HTERT RPE-1 (cell line): Measurements from ENCODE around the gene SGSH.
"Not testable (repeated sequence)": the region's sequence is repeated elsewhere in the genome, so short reads cannot be mapped to it uniquely, and the experiment has no call there.

Experiments used
- in situ Hi-C: fragments of 300-500 bp; cut with MboI; formaldehyde crosslinking; loops from 4 replicates; pipeline ENCODE4 v1.14.3; 2020; ENCODE audit warnings: low sequenced_read_pairs

Gene SGSH

DNA sequence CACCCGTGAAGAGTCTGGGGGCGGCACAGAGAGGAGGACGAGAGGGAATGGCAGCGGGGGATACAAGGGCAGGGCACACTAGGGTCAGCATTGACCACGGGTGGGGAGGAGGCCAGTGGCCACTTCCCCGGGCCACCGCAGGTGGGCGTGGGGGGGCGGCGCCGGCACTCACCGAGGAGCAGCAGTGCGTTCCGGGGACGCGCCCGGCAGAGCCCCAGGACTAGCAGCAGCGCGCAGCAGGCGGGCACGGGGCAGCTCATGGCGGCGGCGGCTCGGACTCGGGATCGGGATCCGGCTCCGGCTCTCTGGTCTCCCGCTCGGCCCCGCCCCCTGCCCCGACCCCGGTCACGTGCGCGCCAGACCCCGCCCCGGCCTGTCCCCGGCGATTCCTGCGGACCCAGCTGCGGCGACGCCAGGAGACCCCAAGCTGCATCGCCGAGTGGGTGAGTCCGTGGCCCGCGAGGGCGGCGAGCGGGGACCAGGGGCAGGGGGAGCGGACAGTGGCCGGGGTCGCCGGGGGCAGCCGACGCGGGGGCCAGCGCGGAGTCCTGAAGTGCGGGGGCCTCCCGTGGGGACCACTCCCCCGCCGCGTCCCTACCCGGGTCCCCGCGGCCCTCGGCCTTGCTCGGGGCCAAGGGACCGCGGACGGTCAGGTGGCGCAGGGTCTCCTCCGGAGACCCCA lies at the start of gene SGSH, which contains the start of gene SLC26A11:
Gene SGSH, minus strand, starts transcription at position 280 of the 682 bp plus-strand sequence. Its CDS starts 20 bp downstream, at position 260.
Gene SLC26A11, plus strand, starts transcription at position 374 of the 682 bp plus-strand sequence. CDS start 1,134 bp downstream, outside the sequence.
- in situ Hi-C loops, result no loop called here

DNA sequence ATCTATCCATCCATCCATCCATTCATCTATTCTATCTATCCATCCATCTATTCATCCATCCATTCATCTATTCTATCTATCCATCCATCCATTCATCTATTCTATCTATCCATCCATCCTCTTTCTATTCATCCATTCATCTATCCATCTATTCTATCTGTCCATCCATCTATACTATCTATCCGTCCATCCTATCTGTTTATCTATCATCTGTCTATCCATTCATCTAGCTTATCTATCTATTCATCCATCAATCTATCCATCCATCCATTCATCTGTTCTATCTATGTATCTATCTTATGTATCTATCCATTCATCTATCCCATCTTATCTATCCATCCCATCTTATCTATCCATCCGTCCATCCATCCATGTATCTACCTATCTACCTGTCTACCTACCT lies 49.3 kb upstream of the SGSH start:
- in situ Hi-C loops, result no loop called here

DNA sequence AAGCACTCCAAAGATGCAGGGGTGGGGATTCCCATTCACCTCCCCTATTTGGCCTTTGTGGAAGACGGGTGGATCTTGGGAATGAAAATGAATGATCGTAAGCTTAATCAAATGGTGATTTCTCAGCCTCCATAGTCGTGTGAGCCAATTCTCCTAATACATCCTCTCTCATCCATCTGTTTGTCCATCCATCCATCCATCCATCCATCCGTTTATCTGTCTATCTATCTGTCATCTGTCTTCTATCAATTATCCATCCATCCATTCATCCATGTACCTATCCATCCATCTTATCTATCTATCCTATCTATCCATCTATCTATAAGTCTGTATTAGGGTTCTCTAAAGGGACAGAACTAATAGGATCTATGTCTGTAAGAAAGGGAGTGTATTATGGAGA lies 48.3 kb upstream of the SGSH start:
- in situ Hi-C loops, result no loop called here

DNA sequence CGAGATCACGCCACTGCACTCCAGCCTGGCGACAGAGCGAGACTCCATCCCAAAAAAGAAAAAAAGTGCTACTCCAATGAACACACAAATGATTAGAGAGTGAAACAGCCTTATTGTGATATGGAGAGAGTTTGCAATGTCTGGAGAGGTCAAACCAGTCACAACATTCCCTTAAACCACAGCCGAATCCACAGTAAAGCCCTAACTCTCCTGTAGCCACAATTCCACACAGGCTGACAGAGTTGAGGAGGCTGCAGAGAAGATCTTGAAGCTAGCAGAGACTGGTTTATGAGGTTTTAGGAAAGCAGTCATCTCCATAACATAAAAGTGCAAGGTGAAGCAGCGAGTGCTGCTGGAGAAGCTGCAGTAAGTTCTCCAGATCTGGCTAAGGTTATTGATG lies 47.3 kb upstream of the SGSH start:
- in situ Hi-C loops, result no loop called here

DNA sequence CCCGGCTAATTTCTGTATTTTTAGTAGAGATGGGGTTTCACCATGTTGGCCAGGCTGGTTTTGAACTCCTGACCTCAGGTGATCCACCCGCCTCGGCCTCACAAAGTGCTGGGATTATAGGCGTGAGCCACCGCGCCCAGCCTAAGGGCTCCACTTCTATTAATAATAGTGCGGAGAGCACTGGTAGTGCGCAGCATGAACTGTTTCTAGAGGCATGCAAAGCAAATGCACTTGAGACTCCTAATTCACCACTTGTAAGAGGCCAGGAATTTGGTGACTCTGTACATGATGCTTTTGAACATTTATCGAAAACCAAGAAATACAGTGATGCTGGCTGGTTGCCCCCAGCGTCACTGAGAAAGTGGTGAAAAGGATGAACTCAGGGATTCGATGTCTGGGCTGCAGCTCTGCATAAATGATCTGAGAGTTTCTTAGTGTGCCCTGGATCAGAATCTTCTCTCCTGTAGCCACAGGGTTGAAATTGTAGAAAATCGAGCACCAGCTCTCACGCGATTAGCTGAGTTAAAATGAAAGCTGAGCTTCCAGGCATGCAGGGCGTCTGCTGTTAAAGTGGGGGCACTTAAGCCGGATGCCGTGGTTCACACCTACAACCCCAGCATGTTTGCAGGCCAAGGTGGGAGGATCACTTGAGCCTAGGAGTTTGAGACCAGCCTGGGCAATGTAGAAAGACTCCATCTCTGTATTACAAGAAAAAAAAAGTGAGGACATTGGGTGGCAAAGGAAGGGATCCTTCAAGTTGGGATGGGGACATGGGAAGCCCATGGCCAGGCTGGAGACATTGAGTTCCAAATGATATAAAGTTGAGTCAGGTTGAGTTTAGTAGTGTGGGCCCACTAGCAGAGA lies 45.3 kb upstream of the SGSH start:
- in situ Hi-C loops, result no loop called here

DNA sequence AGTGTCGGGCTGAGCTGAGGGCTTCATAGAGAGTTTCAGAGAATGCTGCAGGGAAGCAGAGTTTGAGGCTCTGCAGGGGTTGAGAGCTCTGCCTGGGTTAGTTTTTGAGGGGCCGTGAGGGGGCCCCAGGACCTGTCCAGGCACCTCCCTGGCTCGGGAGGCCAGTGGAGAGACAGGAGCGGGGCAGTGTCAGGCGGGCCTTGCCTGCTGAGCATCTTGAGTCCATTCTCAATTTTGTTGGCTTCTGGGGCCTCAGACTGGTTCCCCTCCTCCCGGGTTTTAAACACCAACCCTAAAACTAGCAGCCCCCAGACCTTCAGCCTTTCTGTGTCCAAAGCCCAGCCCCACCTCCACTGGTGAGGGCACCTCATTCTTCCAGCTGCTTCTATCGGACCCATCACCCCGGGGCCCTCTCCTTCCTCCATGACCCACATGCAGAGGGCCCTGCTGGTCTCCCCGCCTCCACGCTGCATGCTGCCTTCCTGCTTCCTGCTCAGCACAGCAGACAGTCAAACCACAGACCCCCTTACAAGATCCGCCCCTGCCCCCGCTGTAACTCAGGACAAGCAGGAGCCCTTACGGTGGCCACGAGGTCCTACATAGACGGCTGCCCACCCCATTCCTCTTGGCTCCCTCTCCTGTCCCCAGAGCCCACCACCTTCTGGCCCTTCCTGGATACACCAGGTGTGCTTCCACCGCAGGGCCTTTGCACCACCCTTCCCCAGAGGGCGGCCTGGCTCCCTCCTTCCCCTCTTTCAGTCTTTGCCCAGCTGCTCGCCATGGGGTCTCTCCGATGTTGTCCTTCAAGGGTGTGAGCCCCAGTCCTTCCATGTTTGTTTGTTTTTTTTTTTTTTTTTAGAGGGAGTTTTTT lies 44.3 kb upstream of the SGSH start:
- in situ Hi-C loops, result no loop called here

DNA sequence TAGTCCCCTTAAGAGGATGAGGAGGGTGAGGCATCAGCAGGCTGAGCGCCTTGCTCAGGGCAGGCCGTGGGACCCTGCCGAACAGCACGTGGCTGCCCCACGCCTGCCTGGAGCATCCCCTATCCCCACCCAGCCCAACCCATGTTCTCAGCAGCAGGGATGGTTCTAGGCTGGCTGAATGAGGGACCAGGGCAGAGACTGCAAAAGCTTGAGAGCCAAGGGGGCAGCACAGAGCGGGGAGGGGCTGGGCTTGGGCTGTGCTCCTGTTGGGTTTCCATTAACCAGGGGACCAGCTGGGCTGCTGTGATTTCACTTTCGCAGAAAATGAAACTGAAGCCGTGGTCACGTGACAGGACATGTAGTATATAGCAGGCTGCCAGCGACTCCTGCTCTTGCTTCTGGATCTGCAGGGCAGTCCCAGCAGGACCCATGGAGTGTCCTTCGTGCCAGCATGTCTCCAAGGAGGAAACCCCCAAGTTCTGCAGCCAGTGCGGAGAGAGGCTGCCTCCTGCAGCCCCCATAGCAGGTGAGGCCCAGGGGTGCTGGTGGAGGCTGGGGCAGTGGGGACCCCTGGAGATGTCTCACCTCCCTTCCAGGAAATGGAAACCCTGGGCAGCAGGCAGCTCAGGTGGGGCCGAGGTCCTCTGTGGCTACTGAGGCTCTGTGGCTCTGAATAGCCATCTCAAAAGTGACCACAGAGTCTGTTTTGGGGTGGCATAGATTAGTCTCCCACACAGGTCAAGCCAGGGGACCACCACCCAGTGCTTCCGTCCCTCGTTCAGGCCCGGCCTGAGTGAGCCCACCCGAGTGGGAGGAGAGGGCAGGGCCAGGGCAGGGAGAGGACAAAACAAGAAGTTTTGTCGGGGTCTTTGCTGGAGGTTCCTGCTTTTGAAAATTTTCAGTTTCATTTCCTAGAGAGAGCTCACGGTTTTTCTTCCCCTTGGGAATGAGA lies 43.4 kb upstream of the SGSH start:
- in situ Hi-C loops, result no loop called here

DNA sequence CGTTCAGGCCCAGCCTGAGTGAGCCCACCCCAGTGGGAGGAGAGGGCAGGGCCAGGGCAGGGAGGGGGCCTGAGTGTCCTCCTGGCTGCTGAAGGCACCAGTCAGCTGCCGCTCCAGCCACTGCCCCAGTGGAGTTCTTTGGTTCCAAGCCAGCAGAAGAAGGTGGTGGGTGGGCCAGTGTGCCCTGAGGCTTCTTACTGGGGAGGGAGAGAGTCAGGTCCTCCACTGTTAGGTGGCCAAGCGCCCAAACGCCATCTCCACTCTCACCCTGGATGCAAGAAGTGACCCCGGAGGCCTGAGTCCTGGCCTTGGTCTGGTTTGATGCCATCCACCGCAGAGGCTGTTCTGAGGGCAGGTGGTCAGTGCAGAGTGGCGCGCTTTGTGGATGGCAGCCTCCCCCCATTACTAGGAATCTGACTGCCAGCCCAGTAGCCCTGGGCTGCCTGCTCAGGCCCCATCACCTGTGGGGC lies 42.7 kb upstream of the SGSH start:
- in situ Hi-C loops, result no loop called here

DNA sequence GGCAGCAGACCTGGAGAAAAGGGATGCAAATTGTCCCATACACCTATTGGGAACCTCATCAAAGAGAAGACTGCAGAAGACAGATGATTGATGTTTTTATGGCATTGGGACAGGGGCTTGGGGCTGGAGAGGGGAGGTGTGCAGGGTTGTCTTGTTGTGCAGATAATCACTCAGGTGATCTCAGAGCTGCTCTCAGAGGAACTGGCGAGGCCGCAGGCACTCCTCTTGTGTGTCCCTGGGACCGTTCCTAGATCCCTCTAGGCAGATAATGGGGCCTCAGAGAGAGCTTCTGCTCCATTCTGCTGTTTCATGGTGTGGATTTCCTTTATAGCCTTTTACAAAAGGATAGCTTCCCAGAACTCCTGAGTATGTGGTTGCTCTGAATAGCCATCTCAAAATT lies 42.2 kb upstream of the SGSH start:
- in situ Hi-C loops, result no loop called here

DNA sequence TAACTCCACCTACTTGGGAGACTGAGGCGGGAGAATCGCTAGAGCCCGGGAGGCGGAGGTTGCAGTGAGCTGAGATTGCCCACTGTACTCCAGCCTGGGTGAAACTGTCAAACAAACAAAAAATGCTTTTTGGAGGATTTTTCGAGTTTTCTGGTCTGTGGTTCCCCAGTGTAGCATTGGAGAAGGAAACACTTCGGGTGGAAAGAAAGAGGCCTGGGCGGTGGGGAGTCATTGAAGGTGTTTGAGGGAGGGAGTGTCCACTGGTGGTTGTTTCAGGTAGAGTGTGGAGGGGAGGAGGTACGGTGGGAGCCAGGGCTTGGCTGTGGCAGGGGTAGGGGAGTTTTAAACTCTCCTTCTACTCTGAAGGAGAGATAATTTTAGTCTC lies 41.8 kb upstream of the SGSH start:
- in situ Hi-C loops, result no loop called here

DNA sequence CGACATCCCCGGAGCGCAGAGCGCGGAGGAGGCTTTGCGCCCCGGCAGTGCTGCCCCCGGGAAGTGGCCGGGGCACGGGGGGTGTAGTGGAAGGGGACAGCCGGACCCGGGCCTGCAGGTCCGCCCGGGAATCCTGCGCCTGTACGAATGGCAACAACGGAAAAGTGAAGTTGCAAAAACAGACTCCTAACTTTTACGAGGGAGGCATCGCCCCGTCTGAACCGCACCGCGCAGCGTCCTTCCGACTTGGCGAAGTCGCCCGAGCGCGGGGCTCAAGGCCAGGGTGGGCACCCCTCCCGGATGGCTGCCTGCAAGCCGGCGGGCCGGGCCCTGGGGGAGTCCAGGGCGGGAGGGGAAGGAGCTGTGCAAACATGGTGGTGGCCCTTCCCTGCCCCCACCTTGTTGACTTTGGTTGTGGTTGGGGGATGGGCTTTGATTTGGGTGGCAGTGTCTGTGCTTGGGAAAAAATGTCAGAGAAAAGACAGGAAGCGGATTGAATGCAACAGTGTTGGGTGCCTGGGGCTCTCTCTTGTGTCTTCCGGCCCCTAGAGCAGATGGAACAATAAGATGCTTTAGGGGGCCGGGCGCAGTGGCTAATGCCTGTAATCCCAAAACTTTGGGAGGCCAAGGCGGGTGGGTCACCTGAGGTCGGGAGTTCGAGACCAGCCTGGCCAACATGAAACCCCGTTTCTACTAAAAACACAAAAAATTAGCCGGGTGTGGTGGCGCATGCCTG lies 41.2 kb upstream of the SGSH start:
- in situ Hi-C loops, result no loop called here

DNA sequence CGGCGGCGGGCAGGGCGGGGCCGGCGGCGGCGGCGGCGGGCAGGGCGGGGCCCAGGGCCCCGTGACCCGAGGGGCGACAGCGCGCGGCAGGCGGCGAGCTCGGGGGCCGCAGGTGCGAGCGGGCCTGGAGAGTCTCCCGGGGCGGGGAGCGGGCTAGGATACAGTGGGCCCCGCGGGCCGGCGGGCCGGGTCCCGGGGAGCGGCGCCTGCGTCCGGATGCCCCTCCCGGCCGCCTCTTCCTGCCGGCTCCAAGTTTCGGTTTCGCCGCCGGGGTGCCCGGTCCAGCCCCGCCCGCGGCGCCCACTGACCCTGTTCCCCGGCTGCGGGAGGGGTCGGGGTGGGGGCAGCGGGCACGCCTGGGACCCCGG lies 40.6 kb upstream of the SGSH start, which contains the start of gene RNF213:
Gene RNF213, plus strand, starts transcription at position 62 of the 368 bp plus-strand sequence. CDS start 2,830 bp downstream, outside the sequence.
- in situ Hi-C loops, result no loop called here

DNA sequence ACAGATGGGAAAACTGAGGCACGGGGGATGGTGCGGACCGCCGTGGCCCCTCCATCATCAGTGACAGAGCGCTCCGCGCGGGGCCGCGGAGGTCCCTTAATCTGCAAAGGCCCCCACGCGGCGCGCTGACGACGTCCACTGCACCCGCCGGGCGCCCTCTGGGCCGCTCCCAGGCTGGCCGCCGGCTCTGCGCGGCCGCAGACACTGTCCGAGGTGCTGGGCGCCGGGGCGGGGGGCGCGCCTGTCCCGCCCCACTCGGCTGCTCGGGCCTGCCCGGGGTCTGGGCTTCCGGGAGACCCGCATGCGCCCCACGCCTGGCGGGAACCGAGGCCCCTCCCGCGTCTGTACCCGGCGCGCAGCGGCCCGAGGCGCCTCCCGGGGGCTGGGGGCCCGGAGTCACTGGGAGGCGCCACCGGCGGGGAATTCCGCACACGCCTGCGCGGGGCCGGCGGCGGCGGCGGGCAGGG lies 40.0 kb upstream of the SGSH start:
- in situ Hi-C loops, result no loop called here

DNA sequence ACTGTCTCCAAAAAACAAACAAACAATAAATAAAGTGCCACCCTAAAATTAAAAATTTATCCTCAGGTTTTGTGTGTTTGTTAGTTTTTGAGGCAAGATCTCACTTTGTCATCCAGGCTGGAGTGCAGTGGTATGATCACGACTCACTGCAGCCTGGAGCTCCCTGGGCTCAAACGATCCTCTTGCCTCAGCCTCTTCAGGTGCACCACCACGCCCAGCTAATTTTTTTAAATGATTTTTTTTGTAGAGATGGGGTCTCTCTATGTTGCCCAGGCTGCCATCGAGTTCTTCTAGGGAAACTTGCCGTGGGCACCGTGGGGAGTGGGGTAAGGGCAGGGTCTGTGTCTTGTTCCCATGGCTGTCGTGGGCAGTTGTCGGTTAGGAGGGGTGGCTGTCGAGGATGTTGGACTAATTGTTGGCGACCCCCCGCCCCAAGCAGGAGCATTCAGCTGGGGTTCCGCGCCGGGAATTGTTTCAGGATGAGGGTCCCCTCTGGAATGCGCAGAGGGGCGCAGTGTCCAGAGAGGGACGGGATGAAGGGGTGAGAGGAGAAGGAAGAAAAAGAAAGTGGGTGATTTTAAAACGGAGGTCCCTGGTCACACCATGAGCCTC lies 39.4 kb upstream of the SGSH start:
- in situ Hi-C loops, result no loop called here

DNA sequence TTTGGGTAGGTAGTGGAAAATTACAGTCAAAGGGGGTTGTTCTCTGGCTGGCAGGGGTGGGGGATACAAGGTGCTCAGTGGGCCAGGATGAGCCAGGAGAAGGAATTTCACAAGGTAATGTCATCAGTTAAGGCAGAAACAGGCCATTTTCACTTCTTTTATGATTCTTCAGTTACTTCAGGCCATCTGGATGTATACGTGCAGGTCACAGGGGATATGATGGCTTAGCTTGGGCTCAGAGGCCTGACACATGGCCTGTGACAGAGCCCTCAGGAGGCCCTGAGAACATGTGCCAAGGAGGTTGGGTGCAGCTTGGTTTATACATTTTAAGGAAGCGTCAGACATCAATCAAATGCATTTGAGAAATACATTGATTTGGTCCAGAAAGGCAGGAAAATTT lies 38.2 kb upstream of the SGSH start:
- in situ Hi-C loops, result not testable (repeated sequence)

DNA sequence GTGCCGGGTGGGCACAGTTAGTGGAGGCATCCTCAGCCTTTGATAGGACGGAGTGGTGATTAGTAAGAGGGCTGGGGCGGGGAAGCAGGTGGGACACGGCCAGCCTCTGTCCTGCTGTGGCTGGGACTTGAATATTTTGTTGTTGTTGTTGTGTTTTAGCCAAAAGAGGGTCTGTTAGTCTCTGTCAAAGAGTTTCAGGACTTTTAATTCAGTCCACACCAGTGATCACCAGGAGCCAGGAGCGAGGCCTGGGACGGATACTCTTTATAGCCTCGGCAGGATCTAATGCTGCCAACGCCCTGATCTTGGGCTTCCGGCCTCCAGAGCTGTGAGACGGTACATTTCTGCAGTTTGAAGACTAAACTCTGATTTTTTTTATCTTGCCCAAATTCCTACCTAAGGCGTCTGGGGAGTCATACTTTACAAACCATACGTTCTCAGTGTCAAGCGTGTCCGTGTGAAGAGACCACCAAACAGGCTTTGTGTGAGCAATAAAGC lies 37.6 kb upstream of the SGSH start:
- in situ Hi-C loops, result no loop called here

DNA sequence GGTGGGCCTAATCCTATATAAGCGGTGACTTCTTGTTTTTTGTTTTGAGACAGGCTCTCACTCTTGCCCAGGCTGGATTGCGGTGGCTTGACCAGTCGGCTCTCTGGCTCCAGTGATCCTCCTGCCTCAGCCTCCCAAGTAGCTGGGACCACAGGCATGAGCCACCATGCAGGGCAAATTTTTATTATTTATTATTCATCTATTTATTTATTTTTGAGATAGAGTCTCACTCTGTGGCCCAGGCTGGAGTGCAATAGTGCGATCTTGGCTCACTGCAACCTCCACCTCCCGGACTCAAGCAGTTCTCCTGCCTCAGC lies 35.9 kb upstream of the SGSH start:
- in situ Hi-C loops, result no loop called here

DNA sequence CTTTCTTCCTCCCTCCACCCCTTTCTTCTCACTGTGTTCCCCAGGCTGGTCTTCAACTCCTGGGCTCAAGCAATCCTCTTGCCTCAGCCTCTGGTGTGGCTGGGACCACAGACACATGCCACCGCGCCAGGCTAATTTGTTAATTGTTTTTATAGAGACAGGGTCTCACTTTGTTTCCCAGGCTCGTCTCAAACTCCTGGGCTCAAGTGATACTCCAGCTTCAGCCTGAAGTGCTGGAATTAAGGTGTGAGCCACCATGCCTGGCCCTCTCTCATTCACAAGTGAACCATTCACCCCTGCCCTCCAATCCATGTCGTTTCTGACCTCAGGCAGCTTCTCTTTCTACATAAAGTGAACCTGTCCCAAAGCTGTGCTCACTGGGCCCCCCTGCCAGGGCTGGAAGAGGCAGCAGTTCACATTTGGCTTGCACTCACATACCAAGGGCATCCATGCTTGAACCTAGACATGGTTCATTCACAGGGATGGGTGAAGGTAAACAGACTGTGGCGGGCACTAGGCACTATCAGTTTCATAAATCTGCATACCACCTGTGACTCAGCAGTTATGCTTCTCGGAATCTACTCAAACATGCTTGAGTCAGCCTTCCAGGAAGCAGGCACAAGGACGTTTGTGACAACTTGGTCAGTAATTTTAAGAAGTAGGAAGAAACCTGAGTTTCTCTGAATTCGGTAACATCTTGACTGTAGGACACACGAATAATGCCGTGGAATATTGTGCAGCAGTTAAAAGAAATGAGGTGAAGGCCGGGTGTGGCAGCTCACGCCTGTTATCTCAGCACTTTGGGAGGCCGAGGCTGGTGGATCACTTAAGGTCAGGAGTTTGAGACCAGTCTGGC lies 34.5 kb upstream of the SGSH start:
- in situ Hi-C loops, result no loop called here
